Measurements from ENCODE around the gene TCF7L1.
"Not testable (repeated sequence)": the region's sequence is repeated elsewhere in the genome, so short reads cannot be mapped to it uniquely, and the experiment has no call there.

The TCF7L1 gene

DNA sequence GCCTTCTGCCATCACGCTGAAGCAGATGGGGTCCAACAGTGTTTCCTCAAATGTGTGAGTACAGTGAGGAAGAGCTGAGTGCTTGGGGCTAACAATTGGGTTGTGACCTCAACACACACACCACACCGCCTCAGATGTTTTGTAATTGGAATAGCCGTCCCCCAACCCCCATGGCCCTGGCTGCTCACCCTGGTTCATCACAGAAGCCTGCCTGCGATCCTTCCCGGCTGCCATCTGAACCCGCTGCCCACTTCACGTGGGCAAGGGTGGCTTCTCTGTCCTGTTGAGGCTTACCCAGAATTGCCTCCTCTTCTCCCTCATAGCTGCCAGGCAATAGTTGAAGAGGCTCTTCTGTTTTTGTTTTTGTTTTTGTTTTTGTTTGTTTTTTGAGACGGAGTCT lies 150.4 kb downstream of the TCF7L1 start:
- no peak for DNase-seq (ENCODE audit: low read depth)

DNA sequence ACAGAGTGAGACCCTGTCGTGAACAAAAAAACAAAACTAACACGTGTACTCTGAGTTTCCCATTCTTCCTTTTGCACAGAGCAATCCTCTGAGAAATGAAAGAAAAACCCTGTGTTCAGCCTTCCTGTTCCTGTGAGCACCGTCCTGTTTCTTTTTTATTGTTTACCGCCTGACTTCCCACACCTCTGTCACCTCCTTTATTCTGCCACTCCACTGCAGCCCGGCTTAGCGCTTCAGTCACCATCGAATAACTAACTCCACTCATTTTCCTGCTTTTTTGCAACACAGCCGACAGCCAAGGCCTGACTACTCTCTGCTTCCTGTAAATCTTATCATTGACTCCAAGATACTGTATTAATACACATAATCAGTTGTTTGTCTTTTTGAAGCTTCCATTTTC lies 153.7 kb downstream of the TCF7L1 start:
- DNase-seq (ENCODE audit: low read depth): no peak

DNA sequence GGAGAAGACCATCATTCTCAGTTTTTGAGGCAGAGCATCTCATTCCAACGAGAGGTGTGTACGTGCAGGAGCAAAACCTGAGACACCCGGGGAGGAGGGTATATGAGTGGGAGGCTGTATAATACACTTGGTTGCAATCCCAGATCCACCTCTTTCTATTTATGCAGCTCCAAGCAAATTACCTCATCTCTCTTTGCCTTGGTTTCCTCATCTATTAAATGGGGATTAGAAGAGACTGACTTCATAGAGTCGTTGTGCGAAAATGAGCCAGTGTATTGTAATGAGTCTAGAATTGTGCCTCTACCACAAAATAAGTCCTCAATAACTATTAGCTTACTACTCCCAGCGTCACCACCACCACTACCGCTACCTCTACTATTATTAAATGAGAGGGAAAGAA lies 154.5 kb downstream of the TCF7L1 start:
- no peak for DNase-seq (ENCODE audit: low read depth)

DNA sequence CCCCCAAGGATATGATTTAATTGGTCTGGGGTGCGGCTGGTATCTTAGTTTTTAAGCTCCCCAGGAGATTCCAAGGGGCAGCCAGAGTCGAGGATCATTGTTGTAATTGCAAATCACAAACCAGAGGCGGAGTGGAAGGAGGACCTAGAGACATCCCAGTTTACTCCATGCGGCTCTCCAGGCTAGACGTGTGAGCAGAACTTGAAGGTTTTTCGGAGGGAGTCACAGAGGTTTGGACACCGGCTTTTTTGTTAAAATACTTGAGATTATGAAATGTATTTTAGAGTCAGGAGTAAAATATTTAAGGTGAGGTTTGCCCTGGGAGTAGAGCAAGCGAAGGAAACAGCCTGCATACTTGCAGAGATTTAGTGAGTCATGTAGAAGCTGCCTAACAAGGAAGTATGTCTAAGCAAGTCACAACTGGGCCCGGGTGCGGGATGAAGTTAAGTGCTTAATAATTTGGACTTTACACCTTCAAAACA lies 155.1 kb downstream of the TCF7L1 start:
- DNase-seq (ENCODE audit: low read depth): no peak

DNA sequence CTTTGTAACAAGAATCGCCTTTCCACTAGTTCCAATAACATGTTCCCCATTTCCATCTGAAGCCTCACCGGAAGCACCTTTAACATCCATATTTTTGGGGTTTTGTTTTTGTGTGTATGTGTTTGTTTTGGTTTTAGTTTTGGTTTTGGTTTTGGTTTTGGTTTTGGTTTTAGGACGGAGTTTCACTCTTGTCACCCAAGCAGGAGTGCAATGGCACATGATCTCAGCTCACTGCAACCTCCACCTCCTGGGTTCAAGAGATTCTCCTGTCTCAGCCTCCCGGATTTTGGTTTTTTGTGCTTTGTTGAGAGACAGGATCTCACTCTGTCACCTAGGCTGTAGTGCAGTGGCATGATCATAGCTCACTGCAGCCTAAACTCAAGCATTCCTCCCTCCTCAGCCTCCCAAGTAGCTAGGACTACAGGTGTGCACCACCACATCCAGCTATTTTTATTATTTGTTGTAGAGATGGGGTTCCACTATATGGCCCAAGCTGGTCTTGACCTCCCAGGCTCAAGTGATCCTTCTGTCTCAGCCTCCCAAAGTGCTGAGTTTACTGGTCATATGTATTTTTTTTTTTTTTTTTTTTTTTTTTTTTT lies 158.3 kb downstream of the TCF7L1 start:
- no peak for DNase-seq (ENCODE audit: low read depth)

DNA sequence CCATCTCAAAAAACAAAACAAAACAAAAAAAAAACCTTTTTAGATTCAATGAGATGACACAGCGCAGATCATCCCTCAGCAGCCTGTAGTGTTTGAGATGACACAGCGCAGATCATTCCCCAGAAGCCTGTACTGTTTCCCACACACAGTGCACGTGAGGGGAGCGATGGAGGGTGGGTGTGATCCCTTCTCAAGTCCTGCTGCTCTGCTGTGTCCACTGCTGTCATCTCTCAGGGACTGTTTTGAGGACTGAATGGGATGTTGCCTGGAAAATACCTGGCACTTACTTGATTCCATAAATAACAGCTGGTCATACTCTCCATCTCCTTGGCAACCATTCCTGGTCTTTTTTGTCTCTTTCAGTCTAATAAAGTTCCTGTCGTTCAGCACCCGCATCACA lies 168.9 kb downstream of the TCF7L1 start:
- DNase-seq (ENCODE audit: low read depth): no peak

DNA sequence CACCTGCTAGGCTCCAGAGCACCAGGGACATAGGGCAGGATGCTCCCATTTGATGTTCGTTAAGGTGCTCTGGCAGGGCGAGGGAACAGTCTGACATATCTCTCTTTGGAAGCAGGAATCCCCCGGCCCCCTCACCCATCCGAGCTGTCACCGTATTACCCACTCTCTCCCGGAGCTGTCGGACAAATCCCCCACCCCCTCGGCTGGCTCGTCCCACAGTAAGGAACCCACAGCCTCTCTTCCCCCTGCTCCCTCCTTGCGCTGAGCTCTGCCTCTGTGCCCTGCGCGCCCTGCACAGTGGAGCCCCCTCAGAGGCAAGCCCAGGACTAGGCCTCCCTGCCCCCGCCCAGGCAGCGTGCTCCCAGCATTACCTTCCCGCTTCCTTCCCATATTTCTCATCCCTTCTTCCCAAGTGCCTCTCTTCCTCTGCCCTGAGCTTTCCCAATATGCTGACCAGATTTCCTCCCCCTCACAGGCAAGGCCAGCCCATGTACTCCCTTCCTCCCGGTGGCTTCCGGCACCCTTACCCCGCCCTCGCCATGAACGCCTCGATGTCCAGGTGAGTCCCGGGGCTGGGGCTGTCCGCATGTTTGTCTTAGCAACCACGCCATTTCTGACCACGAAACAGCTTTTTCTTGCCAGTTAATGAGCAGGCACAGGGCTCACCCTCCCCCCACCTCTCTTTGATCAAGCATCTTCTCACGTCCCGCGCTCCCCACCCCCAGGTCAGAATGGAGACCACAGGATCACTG lies 170.8 kb downstream of the TCF7L1 start:
- no peak for DNase-seq (ENCODE audit: low read depth)

DNA sequence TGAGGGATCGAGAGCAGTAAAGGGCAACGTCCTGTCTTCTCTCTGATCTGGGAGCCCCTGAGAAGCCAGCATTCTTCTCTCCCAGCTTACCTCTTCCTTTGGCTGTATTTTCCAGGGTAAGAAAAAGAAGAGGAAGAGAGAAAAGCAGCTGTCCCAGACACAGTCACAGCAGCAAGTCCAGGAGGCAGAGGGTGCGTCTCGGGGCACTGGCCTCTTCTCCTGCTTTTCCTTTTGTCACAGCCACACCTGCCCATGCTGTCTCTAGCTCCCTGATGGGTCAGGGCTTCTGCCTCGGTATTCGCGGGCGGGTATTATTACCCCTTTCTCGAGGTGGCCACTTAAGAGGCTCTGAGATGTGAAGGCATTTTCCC lies 174.3 kb downstream of the TCF7L1 start:
- no peak for DNase-seq (ENCODE audit: low read depth)

DNA sequence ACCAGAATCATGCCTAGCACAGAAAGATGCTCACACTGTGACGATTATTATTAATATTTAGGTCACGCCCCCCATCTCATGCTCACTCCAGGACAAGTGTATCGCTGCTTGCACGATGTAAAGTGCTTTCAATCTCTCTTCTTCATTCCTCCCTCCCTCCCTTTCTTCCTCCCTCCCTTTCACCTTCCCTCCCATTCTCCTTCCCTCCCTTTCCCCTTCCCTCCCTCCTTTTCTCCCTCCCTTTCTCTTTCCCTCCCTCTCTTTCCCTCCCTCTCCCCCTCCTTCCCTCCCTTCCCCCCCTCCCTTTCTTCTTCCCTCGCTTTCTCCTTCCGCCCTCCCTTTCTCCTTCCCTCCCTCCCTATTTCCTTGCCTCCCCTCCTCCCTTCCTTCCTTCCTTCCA lies 175.0 kb downstream of the TCF7L1 start:
- DNase-seq (ENCODE audit: low read depth): no peak

DNA sequence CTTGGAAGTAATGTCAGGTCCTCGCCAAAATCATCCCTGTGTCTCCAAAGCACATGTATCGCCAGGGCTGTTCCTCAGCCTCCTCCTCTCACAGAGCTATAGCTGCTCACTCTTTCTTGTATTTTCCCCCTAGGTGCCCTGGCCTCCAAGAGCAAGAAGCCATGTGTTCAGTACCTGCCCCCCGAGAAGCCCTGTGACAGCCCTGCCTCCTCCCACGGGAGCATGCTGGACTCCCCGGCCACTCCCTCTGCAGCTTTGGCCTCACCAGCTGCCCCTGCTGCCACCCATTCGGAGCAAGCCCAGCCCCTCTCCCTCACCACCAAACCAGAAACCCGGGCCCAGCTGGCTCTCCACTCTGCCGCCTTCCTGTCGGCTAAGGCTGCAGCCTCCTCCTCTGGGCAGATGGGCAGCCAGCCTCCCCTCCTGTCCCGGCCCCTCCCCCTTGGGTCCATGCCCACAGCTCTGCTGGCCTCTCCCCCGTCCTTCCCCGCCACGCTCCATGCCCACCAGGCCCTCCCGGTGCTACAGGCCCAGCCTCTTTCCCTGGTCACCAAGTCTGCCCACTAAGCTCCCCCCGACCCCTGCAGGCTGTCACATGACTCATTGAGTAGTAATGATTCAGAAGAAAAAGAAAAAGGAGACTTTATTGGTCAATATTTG lies 175.8 kb downstream of the TCF7L1 start:
- no peak for DNase-seq (ENCODE audit: low read depth)

DNA sequence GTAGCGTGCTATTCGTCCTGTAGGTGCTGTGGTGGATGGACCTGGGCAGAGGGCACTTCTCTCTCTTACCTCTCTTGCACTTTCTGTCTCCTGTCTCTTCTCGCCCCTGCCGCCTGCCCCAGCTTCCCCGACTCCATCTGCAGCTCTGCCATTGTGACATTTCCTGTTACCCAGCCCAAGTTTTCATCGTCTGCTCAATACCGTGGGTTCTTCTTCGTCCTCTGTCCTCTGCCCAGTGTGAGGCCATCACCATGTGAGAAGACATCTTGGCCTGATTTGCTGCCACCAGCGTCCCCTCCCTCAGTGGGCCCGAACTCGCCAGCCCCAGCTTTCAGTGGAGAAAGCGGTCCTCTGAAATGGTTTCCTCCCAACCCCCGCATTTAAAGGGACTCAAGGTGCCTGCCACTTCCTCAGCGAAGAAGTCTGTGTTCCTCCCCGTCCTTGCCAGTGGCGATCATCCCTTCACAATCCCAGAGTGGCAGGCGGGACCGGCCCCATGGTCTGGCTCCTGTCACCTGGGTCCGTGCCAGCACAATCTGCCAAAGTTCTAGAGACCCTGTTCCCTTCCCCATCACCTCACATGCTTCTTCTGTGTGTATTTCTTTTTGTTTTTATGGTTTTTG lies 176.6 kb downstream of the TCF7L1 start:
- DNase-seq (ENCODE audit: low read depth): no peak

DNA sequence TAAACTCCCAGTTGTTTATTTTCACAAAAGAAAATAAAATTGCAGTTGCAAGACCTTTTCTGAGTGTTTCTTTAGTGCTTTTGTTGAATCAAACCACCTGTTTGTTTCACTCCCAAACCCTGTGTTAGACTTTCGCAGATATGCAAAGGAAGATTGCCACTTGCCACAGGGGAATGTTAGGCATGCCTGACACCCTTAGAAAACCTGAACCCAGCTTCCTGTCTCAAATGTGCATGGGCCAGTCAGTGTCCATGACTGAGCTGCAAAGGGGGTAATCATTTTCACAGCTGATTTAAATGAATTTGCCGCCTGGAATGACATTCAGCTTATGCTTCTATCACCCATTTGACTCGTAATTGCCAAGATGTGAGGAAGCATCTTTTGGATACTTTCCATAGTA lies 177.1 kb downstream of the TCF7L1 start:
- no peak for DNase-seq (ENCODE audit: low read depth)

DNA sequence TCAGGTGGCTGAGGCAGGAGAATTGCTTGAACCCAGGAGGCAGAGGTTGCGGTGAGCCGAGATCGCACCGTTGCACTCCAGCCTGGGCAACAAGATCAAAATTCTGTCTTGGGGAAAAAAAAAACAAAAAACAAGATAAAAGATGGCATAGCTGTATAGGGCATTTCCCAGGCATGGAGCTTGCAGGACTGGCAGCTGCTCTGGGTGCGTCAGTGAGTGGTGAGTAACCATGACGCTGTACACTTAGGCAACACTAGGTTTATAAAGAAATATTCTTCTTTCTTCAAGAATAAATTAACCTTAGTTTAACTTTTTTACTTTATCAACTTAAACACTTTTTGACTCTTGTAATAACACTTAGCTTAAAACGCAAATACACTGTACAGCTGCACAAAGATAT lies 179.2 kb downstream of the TCF7L1 start:
- DNase-seq (ENCODE audit: low read depth): no peak

DNA sequence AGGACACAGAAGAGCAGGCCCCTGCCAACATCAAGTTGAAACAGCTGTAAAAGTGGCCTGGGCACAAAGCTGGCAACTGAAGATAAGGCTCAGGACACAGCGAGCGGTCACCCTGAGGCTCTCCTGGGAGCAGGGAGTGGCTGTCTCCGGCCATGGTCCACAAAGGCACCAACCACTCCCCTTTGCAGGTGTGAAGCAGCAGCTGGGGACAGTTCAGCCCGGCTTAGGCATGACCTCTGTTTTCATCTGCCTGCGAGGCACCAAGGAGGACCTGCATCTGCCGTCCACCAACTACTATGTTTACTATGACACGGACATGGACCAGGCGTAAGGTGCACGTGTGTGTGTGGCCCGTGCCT lies 181.7 kb downstream of the TCF7L1 start:
- no peak for DNase-seq (ENCODE audit: low read depth)

DNA sequence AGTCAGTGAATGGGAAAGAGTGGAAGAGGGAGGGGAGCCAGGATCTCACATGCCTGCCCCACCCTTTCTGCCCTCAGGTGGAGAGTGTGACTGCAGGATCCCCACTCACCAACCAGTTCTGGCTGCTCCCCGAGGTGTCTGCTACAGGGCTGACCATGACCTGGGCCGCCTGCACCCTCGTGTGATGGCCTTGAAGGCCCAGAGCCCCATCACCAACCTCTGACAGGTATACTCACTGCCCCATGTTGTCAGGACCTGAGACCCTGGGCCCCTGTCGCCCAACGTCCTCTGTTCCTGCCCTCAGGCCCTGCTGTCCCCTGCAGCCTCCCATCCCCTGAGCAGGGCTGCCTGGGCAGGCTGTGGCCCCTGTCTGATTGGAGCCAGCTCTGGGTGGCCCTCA lies 182.7 kb downstream of the TCF7L1 start:
- DNase-seq (ENCODE audit: low read depth): not testable (repeated sequence)

DNA sequence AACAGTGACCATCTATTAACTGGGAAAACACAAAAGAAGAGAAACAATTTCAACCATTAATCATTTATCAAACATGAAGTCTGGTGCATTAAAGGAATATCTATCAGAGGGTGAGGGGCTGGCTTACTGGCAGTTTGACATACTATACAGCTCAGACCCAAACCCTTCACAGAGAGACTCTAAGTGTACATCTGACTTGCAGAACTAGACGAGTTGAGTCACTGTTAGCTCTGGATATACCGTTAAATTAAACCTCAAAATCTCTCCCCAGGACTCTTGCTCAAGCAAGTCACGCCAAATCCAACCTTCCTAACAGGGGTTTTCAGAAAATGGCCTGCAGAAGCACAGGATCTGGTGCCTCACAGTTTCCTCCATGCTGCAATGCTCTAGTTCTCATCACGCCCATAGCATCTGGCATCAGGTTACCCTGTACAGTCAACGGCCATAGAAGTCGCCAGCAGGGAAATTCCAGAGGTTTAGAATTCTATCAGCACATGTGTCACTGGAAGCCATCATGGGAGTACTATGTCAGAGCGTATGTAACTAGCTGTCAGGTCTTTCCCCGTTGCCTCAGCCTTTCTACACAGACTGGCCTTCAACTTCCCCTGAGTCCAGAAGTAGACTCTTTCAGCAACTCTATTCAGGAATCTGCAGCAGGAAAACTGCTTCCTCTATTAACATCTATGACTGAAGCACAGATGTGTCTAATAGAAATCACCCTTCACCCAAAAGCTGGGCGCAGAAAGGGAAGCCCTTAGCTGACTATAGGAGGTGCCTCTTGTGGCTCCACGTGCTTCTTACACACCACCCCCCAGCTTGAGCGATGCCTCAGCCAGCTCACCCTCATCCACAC lies 185.3 kb downstream of the TCF7L1 start:
- no peak for DNase-seq (ENCODE audit: low read depth)

DNA sequence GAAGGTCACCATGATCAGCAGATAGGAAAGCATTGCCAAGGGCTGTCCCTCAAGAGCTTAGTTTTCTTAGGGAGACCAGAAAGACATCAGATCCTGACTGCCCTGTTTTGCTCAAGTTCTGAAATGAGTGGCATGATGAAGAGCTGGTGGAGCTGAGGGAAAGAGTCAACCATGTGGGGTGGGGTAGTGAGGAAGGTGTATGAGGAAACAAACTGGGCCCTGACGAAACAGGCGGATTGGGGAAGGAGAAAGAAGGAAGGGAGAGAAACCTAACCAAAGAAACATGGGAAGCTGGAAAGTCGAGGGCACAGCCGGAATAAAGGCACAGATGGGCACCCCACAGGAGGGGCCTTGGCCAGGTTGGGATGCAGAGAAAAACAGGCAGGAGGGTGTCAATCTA lies 186.6 kb downstream of the TCF7L1 start:
- no peak for DNase-seq (ENCODE audit: low read depth)

DNA sequence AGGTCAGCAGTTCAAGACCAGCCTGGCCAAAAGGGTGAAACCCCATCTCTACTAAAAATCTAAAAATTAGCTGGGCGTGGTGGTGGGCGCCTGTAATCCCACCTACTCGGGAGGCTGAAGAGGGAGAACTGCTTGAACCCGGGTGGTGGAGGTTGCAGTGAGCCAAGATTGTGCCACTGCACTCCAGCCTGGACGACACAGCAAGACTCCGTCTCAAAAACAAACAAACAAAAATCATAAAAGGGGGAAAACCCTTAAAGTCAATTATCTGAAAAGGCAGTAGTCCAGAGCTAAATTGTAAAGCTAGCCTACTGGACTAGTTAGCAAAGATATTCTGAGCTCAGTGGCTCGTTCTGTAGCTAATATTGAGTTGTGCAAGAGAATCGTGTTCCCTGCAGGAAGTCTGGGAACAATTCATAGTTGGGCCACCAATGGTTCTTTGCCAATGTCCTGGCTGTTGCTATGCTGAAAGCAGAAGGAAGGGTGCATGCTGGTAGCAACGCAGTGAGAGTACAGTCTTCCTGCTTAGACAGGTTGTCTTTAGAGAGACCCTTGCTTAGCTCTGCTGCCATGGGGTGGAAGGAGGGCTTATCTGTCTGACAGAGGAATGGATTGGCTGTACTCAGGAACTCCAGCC lies 190.3 kb downstream of the TCF7L1 start:
- DNase-seq (ENCODE audit: low read depth): no peak

DNA sequence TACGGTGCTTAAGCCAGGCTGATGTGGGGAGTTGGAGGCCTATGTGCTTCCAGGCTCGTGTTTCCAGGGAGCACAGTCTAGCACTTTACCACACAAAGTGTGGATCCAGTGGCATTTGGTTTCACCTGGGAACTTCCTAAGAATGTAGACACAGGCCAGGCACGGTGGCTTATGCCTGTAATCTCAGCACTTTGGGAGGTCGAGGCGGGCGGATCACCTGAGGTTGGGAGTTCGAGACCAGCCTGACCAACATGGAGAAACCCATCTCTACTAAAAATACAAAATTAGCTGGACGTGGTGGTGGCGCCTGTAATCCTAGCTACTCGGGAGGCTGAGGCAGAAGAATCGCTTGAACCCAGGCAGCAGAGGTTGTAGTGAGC lies 190.8 kb downstream of the TCF7L1 start:
- DNase-seq (ENCODE audit: low read depth): not testable (repeated sequence)

DNA sequence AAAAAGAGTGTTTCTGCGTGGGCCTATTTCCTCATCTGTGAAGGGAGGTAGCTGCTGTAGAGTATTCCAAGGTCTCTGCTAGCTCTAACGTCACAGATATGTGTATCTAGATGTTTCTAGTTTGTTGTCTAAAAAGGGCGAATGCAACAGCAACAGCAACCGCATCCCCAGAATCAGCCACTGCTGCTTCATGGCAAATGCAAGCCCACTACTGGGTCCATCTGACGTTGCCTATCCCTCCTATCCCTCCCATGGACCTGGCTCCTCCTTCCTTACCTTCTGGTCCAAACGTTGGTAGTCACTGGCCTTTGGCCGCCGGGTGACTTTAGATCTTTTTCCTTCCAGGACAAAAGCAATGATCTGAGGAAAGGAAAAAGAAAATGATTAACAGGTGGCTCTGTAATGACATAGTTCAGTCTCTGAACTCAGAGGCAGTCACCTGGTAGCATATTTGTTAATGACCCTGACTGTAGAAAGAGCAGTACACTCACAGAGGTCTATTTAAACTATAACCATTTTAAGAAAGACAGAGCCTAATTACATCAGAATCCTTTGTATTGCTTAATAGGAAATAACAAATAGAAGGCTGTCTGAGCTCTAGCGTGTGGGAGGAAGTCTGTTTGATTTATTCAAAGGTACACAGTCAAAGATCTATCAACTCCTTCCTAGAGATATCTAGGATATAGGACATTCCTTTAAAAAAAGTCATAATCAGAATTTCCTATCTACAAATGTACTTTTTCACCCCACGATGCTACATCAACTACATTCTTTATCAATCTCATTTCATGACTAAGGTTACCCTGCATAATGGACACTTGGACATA lies 191.7 kb downstream of the TCF7L1 start:
- DNase-seq (ENCODE audit: low read depth): no peak

DNA sequence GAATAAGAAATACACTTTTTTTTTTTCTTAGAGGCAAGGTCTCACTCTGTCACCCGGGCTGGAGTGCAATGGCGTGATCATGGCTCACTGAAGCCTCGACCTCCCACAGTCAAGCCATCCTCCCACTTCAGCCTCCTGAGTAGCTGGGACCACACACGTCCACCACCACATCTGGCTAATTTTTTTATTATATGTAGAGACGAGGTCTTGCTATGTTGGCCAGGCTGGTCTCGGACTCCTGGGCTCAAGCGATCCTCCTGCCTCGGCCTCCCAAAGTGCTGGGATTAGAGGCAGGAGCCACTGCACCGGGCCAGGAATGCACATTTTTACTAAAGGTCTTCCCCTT lies 192.2 kb downstream of the TCF7L1 start:
- no peak for DNase-seq (ENCODE audit: low read depth)
